HCT116 (cell line): ENCODE results near the gene ATP8A2. TPM values are rescaled to one million over a fixed set of nuclear protein-coding genes. Genes with fewer than 3 reads are reported as not detected.

ENCODE experiments used
- ATAC-seq: fragments of 200-7000 bp; cut with Tn5 transposase; 2 replicates; pipeline ENCODE4 v1.9.1; 2020; ENCODE audit warnings: mild to moderate bottlenecking, moderate library complexity
- BruUV-seq: library from RNA; stranded (reverse); fragments of 400-500 nt; replicated peaks from 2 replicates; lab custom pipeline; 2021; lab: Mats Ljungman, UMichigan
- CTCF ChIA-PET: fragments of 300-600 bp; sonication (Branson Sonifier 250); formaldehyde crosslinking; loops from one replicate; lab custom pipeline; 2021; ENCODE audit warnings: antibody characterized with exemption; lab: Charles Lee
- POLR2A ChIA-PET: fragments of 300-600, 350-600 bp; sonication (Branson Sonifier 250); formaldehyde crosslinking; loops from one replicate; lab custom pipeline; 2021; ENCODE audit warnings: antibody characterized with exemption; lab: Charles Lee
- RAD21 ChIA-PET, 2 experiments: fragments of 300-600 bp; sonication (Branson Sonifier 250); formaldehyde crosslinking; loops; one replicate each; lab custom pipeline; 2023; ENCODE audit warnings: low total read pairs in 2 of 2; ENCODE audit not compliant: uncharacterized antibody in 2 of 2, unreplicated experiment in 2 of 2, low non-redundant PET in 1 of 2; lab: Charles Lee
- DNase-seq: peaks from one replicate; pipeline ENCODE4 v3.0.0-alpha.2; 2010; ENCODE audit warnings: low read depth, low spot score
- H2AFZ ChIP-seq: fragments of 200-600 bp; shearing (Covaris generic), sonication (generic); 2 replicates; pipeline ENCODE4 v1.6.1; 2017; ENCODE audit warnings: low read depth, mixed run types, mixed read lengths, antibody characterized with exemption, low read length; ENCODE audit not compliant: poor library complexity, severe bottlenecking
- H3K27ac ChIP-seq: 2 replicates; pipeline ENCODE4 v1.5.1; 2012; ENCODE audit warnings: low read depth, low read length
- H3K27me3 ChIP-seq: fragments of 200-600 bp; sonication (generic); 2 replicates; pipeline ENCODE4 v1.6.1; 2016; ENCODE audit warnings: mixed run types, low read length, mixed read lengths; ENCODE audit not compliant: insufficient read depth
- H3K36me3 ChIP-seq, 2 experiments: fragments of 200-500 bp in 1 of 2; fragments of 200-600 bp in 1 of 2; sonication (Bioruptor generic) in 1 of 2; sonication (generic) in 1 of 2; 2 replicates each; pipeline versions ENCODE4 v1.5.1 to v1.6.1; 2014 to 2016; ENCODE audit warnings: low read length in 2 of 2, inconsistent platforms in 1 of 2, mixed read lengths in 1 of 2, mixed run types in 1 of 2; ENCODE audit not compliant: insufficient read depth in 2 of 2, control insufficient read depth in 1 of 2
- H3K4me1 ChIP-seq, 2 experiments: fragments of 200-600 bp in 1 of 2; sonication (generic) in 1 of 2; 2 replicates each; pipeline versions ENCODE4 v1.5.1 to v1.6.1; 2012 to 2017; ENCODE audit warnings: low read length in 2 of 2, inconsistent platforms in 1 of 2, mild to moderate bottlenecking in 1 of 2, mixed read lengths in 1 of 2, mixed run types in 1 of 2, moderate library complexity in 1 of 2; ENCODE audit not compliant: insufficient read depth in 2 of 2, control insufficient read depth in 1 of 2
- H3K4me2 ChIP-seq: fragments of 200-600 bp; sonication (generic); 2 replicates; pipeline ENCODE4 v1.6.1; 2017; ENCODE audit warnings: mixed run types, low read length, mixed read lengths
- H3K4me3 ChIP-seq, 2 experiments: fragments of 200-600 bp in 1 of 2; sonication (generic) in 1 of 2; replicated peaks in 1 of 2; 2 replicates each; pipeline ENCODE4 v1.5.1; 2011 to 2016; ENCODE audit warnings: low read length in 2 of 2, control low read depth in 1 of 2, low read depth in 1 of 2, mild to moderate bottlenecking in 1 of 2, mixed read lengths in 1 of 2, mixed run types in 1 of 2
- H3K79me2 ChIP-seq: fragments of 200-600 bp; sonication (generic); 2 replicates; pipeline ENCODE4 v1.6.1; 2017; ENCODE audit warnings: mild to moderate bottlenecking, mixed run types, low read length, moderate library complexity, mixed read lengths; ENCODE audit not compliant: insufficient read depth
- H3K9ac ChIP-seq: fragments of 200-600 bp; sonication (generic); 2 replicates; pipeline ENCODE4 v1.6.1; 2016; ENCODE audit warnings: low read length, mixed read lengths
- H3K9me2 ChIP-seq: fragments of 200-600 bp; sonication (generic), shearing (Covaris generic); 2 replicates; pipeline ENCODE4 v1.6.1; 2017; ENCODE audit warnings: mixed run types, mild to moderate bottlenecking, moderate library complexity; ENCODE audit not compliant: insufficient read depth
- H3K9me3 ChIP-seq, 2 experiments: fragments of 200-500 bp in 1 of 2; fragments of 200-600 bp in 1 of 2; sonication (Bioruptor generic) in 1 of 2; sonication (generic) in 1 of 2; 2 replicates each; pipeline ENCODE4 v1.6.1; 2014 to 2017; ENCODE audit warnings: low read length in 2 of 2, mixed read lengths in 2 of 2, inconsistent platforms in 1 of 2, low read depth in 1 of 2, mild to moderate bottlenecking in 1 of 2, mixed run types in 1 of 2, moderate library complexity in 1 of 2; ENCODE audit not compliant: control insufficient read depth in 1 of 2, insufficient read depth in 1 of 2
- H4K20me1 ChIP-seq: fragments of 200-600 bp; sonication (generic), shearing (Covaris generic); 2 replicates; pipeline ENCODE4 v1.6.1; 2017; ENCODE audit warnings: mixed run types, mild to moderate bottlenecking, moderate library complexity; ENCODE audit not compliant: insufficient read depth
- ATF3 ChIP-seq: IDR thresholded peaks from 2 replicates; pipeline ENCODE4 v1.6.1; 2012
- CBX3 ChIP-seq: IDR thresholded peaks from 2 replicates; pipeline ENCODE4 v1.6.1; 2012; ENCODE audit warnings: low read depth
- EZH2 ChIP-seq: fragments of 200-600 bp; sonication (generic); IDR thresholded peaks from 2 replicates; pipeline ENCODE4 v1.6.1; 2017; ENCODE audit warnings: antibody characterized with exemption, mixed run types
- EZH2phosphoT487 ChIP-seq: fragments of 200-600 bp; IDR thresholded peaks from 2 replicates; pipeline ENCODE4 v1.6.1; 2018; ENCODE audit warnings: antibody characterized with exemption, borderline replicate concordance
- JUND ChIP-seq: IDR thresholded peaks from 2 replicates; pipeline ENCODE4 v1.6.1; 2012
- POLR2A ChIP-seq: IDR thresholded peaks from 2 replicates; pipeline ENCODE4 v1.7.0; 2011; ENCODE audit warnings: borderline replicate concordance; ENCODE audit not compliant: insufficient read depth, insufficient read length; ENCODE audit errors: extremely low read depth
- POLR2AphosphoS5 ChIP-seq: IDR thresholded peaks from 2 replicates; pipeline ENCODE4 v1.6.1; 2011; ENCODE audit warnings: mild to moderate bottlenecking, low read depth, low read length, moderate library complexity
- REST ChIP-seq: IDR thresholded peaks from 2 replicates; pipeline ENCODE4 v1.6.1; 2012; ENCODE audit warnings: low read depth
- SIN3A ChIP-seq: IDR thresholded peaks from 2 replicates; pipeline ENCODE4 v1.6.1; 2012; ENCODE audit warnings: low read depth
- SRF ChIP-seq: IDR thresholded peaks from 2 replicates; pipeline ENCODE4 v1.6.1; 2012; ENCODE audit warnings: low read depth
- TCF7L2 ChIP-seq: IDR thresholded peaks from 2 replicates; pipeline ENCODE4 v1.7.0; 2011; ENCODE audit warnings: borderline replicate concordance, inconsistent platforms; ENCODE audit not compliant: insufficient read depth, insufficient read length; ENCODE audit errors: extremely low read depth
- ZBTB33 ChIP-seq: IDR thresholded peaks from 2 replicates; pipeline ENCODE4 v1.6.1; 2011; ENCODE audit warnings: mild to moderate bottlenecking, low read length, moderate library complexity; ENCODE audit not compliant: insufficient replicate concordance; ENCODE audit errors: extremely low read depth
- ZFX ChIP-seq: fragments of 450-650 bp; IDR thresholded peaks from 2 replicates; pipeline ENCODE4 v1.6.1; 2017
- ZNF274 ChIP-seq: fragments of 200-500 bp; sonication (Bioruptor generic); IDR thresholded peaks from 2 replicates; pipeline ENCODE4 v1.6.1; 2014; ENCODE audit warnings: mild to moderate bottlenecking, low read depth, low read length, inconsistent platforms
- intact Hi-C: fragments of 100-400 bp; cut with micrococcal nuclease; formaldehyde crosslinking; loops from 2 replicates; pipeline ENCODE4 v1.10.0; 2022
- total RNA-seq: library from RNA; stranded (reverse); gene quantifications from one replicate; pipeline ENCODE4 v1.2.1, GENCODE V29; 2021; ENCODE audit not compliant: unreplicated experiment

The ATP8A2 gene
- total RNA-seq, 1 experiment from 2014 or later = not detected

GRCh38 chr13:25502551-25502950, 130.8 kb downstream of the ATP8A2 start:
- TF ChIP-seq REST = no peak
- TF ChIP-seq ZFX = no peak
- no peak for TF ChIP-seq ATF3
- no peak for TF ChIP-seq POLR2A
- TF ChIP-seq CBX3 = no peak
- no peak for DNase-seq
- CTCF ChIA-PET = no interaction called here
- Histone ChIP-seq H3K79me2 (no peaks in the 10 kb centered on the region), H3K27me3 (peaks cover 56% of the 10 kb centered on the region), H3K9ac (no peak overlapping the region), H2AFZ (no peak overlapping the region), H3K27ac (no peak overlapping the region), H3K36me3 (no peaks in the 10 kb centered on the region), H3K9me2 (no peaks in the 10 kb centered on the region), H3K4me1 (no peaks in the 10 kb centered on the region), H4K20me1 (no peaks in the 10 kb centered on the region), H3K9me3 (no peaks in the 10 kb centered on the region), H3K4me3 (no peak overlapping the region), H3K4me2 (no peak overlapping the region)
- BruUV-seq = no TSS peak
- no peak for ATAC-seq
- intact Hi-C loops = no loop called here
- POLR2A ChIA-PET = no interaction called here
- RAD21 ChIA-PET = no interaction called here

GRCh38 chr13:25503856-25504255, 132.1 kb downstream of the ATP8A2 start:
- H3K9me2 ChIP-seq = no peaks in the 10 kb centered on the region
- no peak overlapping the region for H3K4me3 ChIP-seq
- no peaks in the 10 kb centered on the region for H3K9me3 ChIP-seq
- H3K4me2 ChIP-seq = no peak overlapping the region
- H3K36me3 ChIP-seq = no peaks in the 10 kb centered on the region
- H4K20me1 ChIP-seq = no peaks in the 10 kb centered on the region
- H3K27ac ChIP-seq = no peak overlapping the region
- H2AFZ ChIP-seq = no peak overlapping the region
- no peak overlapping the region for H3K9ac ChIP-seq
- ATAC-seq = no peak
- no peak for DNase-seq
- CTCF ChIA-PET = no interaction called here
- intact Hi-C loops = no loop called here
- POLR2A ChIA-PET = no interaction called here
- H3K27me3 ChIP-seq = peaks cover 52% of the 10 kb centered on the region
- no TSS peak for BruUV-seq
- H3K79me2 ChIP-seq = no peaks in the 10 kb centered on the region
- H3K4me1 ChIP-seq = no peaks in the 10 kb centered on the region
- RAD21 ChIA-PET = no interaction called here
- TF ChIP-seq JUND = no peak
- no peak for TF ChIP-seq SIN3A
- TF ChIP-seq EZH2phosphoT487 = no peak
- no peak for TF ChIP-seq SRF
- TF ChIP-seq TCF7L2 = no peak
- no peak for TF ChIP-seq ZNF274
- no peak for TF ChIP-seq EZH2
- TF ChIP-seq ATF3 = no peak
- TF ChIP-seq ZBTB33 = no peak
- no peak for TF ChIP-seq POLR2AphosphoS5
